HEK293 (cell line): ENCODE measurements around the gene NARS2.

ENCODE experiments used
- CTCF ChIA-PET: fragments of 350-600 bp; formaldehyde crosslinking; extraction: SDS; loops from one replicate; lab custom pipeline; 2021; ENCODE audit warnings: antibody characterized with exemption; lab: Yijun Ruan, JAX
- POLR2A ChIA-PET: fragments of 300-600 bp; formaldehyde crosslinking; extraction: SDS; loops from one replicate; lab custom pipeline; 2020; ENCODE audit warnings: antibody characterized with exemption, inconsistent platforms; lab: Yijun Ruan, JAX
- H3K27ac ChIP-seq: fragments of 200-500 bp; sonication (Bioruptor generic); 2 replicates; pipeline ENCODE4 v1.5.1; 2014; ENCODE audit warnings: low read depth, low read length, control low read depth, inconsistent platforms; ENCODE audit errors: extremely low read depth
- H3K36me3 ChIP-seq, 2 experiments: fragments of 200-500 bp in 1 of 2; sonication (Bioruptor generic) in 1 of 2; 1 replicate in 1 of 2; 2 replicates in 1 of 2; pipeline ENCODE4 v1.5.1; 2014 to 2017; ENCODE audit warnings: inconsistent platforms in 2 of 2, low read length in 2 of 2; ENCODE audit not compliant: control insufficient read depth in 2 of 2, insufficient read depth in 1 of 2
- H3K4me1 ChIP-seq: fragments of 200-500 bp; sonication (Bioruptor generic); 2 replicates; pipeline ENCODE4 v1.5.1; 2014; ENCODE audit warnings: mild to moderate bottlenecking, low read length, inconsistent platforms; ENCODE audit not compliant: control insufficient read depth, insufficient read depth
- H3K4me3 ChIP-seq: 2 replicates; pipeline ENCODE4 v1.5.1; 2011; ENCODE audit warnings: low read depth, mild to moderate bottlenecking, control low read depth, low read length, moderate library complexity
- H3K9me3 ChIP-seq: fragments of 200-500 bp; sonication (Bioruptor generic); 2 replicates; pipeline ENCODE4 v1.5.1; 2014; ENCODE audit warnings: low read depth, low read length, inconsistent platforms; ENCODE audit not compliant: control insufficient read depth, insufficient read depth
- AEBP2 ChIP-seq: fragments of 450-650 bp; formaldehyde crosslinking; IDR thresholded peaks from 2 replicates; pipeline ENCODE4 v1.5.1; 2016; ENCODE audit warnings: missing biosample characterization, missing genetic modification characterization, borderline replicate concordance
- FEZF1 ChIP-seq: fragments of 450-650 bp; formaldehyde crosslinking; IDR thresholded peaks from 2 replicates; pipeline ENCODE4 v1.5.1; 2016; ENCODE audit warnings: missing biosample characterization, missing genetic modification characterization
- GLI4 ChIP-seq: fragments of 450-650 bp; formaldehyde crosslinking; IDR thresholded peaks from 2 replicates; pipeline ENCODE4 v1.5.1; 2016; ENCODE audit warnings: missing biosample characterization, missing genetic modification characterization
- GLIS1 ChIP-seq: fragments of 450-650 bp; formaldehyde crosslinking; IDR thresholded peaks from 2 replicates; pipeline ENCODE4 v1.5.1; 2016; ENCODE audit warnings: missing biosample characterization, missing genetic modification characterization
- HOXD13 ChIP-seq: sonication (generic); formaldehyde crosslinking; IDR thresholded peaks from 2 replicates; pipeline ENCODE4 v1.8.0; 2022; ENCODE audit warnings: missing genetic modification reagents, borderline replicate concordance
- INSM2 ChIP-seq: fragments of 450-650 bp; formaldehyde crosslinking; IDR thresholded peaks from 2 replicates; pipeline ENCODE4 v1.5.1; 2016; ENCODE audit warnings: missing biosample characterization, missing genetic modification characterization
- PBX3 ChIP-seq: sonication (generic); formaldehyde crosslinking; IDR thresholded peaks from 2 replicates; pipeline ENCODE4 v1.8.1; 2022; ENCODE audit warnings: mild to moderate bottlenecking, moderate library complexity, missing genetic modification reagents
- SP7 ChIP-seq: fragments of 450-650 bp; formaldehyde crosslinking; IDR thresholded peaks from 2 replicates; pipeline ENCODE4 v1.5.1; 2016; ENCODE audit warnings: missing biosample characterization, missing genetic modification characterization
- YY1 ChIP-seq: fragments of 450-650 bp; formaldehyde crosslinking; IDR thresholded peaks from 2 replicates; pipeline ENCODE4 v1.5.1; 2018; ENCODE audit warnings: missing biosample characterization, missing genetic modification characterization
- ZFP41 ChIP-seq: fragments of 450-650 bp; formaldehyde crosslinking; IDR thresholded peaks from 2 replicates; pipeline ENCODE4 v1.5.1; 2016; ENCODE audit warnings: missing biosample characterization, missing genetic modification characterization, borderline replicate concordance
- ZNF155 ChIP-seq: fragments of 450-650 bp; formaldehyde crosslinking; IDR thresholded peaks from 2 replicates; pipeline ENCODE4 v1.5.1; 2016; ENCODE audit warnings: missing biosample characterization, missing genetic modification characterization
- ZNF280C ChIP-seq: fragments of 450-650 bp; formaldehyde crosslinking; IDR thresholded peaks from 2 replicates; pipeline ENCODE4 v1.5.1; 2016; ENCODE audit warnings: missing biosample characterization, missing genetic modification characterization
- ZNF362 ChIP-seq: fragments of 450-650 bp; formaldehyde crosslinking; IDR thresholded peaks from 2 replicates; pipeline ENCODE4 v1.5.1; 2016; ENCODE audit warnings: missing biosample characterization, missing genetic modification characterization
- ZNF394 ChIP-seq: fragments of 450-650 bp; formaldehyde crosslinking; IDR thresholded peaks from 2 replicates; pipeline ENCODE4 v1.5.1; 2016; ENCODE audit warnings: missing biosample characterization, missing genetic modification characterization, mild to moderate bottlenecking, moderate library complexity, borderline replicate concordance
- ZNF488 ChIP-seq: fragments of 450-650 bp; formaldehyde crosslinking; IDR thresholded peaks from 2 replicates; pipeline ENCODE4 v1.5.1; 2016; ENCODE audit warnings: missing biosample characterization, missing genetic modification characterization
- ZNF626 ChIP-seq: fragments of 450-650 bp; sonication (Bioruptor Pico); formaldehyde crosslinking; IDR thresholded peaks from 2 replicates; pipeline ENCODE4 v1.5.1; 2018; ENCODE audit warnings: missing biosample characterization, missing genetic modification characterization, inconsistent platforms
- ZNF660 ChIP-seq: fragments of 450-650 bp; IDR thresholded peaks from 2 replicates; pipeline ENCODE4 v1.5.1; 2018; ENCODE audit warnings: missing biosample characterization, mild to moderate bottlenecking, missing genetic modification characterization
- ZNF747 ChIP-seq: fragments of 450-650 bp; formaldehyde crosslinking; IDR thresholded peaks from 2 replicates; pipeline ENCODE4 v1.5.1; 2016; ENCODE audit warnings: missing biosample characterization, missing genetic modification characterization
- ZNF776 ChIP-seq: fragments of 450-650 bp; formaldehyde crosslinking; IDR thresholded peaks from 2 replicates; pipeline ENCODE4 v1.5.0; 2017; ENCODE audit warnings: missing biosample characterization, missing genetic modification characterization, borderline replicate concordance
- ZSCAN16 ChIP-seq: fragments of 450-650 bp; formaldehyde crosslinking; IDR thresholded peaks from 2 replicates; pipeline ENCODE4 v1.5.1; 2016; ENCODE audit warnings: missing biosample characterization, missing genetic modification characterization
- ZSCAN5A ChIP-seq: fragments of 450-650 bp; formaldehyde crosslinking; IDR thresholded peaks from 2 replicates; pipeline ENCODE4 v1.5.1; 2016; ENCODE audit warnings: missing biosample characterization, missing genetic modification characterization
- ZXDB ChIP-seq: fragments of 450-650 bp; formaldehyde crosslinking; IDR thresholded peaks from 2 replicates; pipeline ENCODE4 v1.5.1; 2016; ENCODE audit warnings: missing biosample characterization, missing genetic modification characterization

The NARS2 gene

GRCh38 chr11:78520230-78520629 is 54.4 kb downstream of the NARS2 start:
- ChIA-PET POLR2A (no interaction called here), CTCF (interaction anchor here (2.1 kb wide), 1 partner anchor 44 kb away, joined by 10 read pairs; no protein-coding TSS in a partner anchor)
- H3K27ac ChIP-seq: no peak overlapping the region
- no peaks in the 10 kb centered on the region for H3K9me3 ChIP-seq
- H3K4me1 ChIP-seq: no peaks in the 10 kb centered on the region
- H3K4me3 ChIP-seq: no peak overlapping the region
- H3K36me3 ChIP-seq: no peaks in the 10 kb centered on the region; a peak in 1 of 3 replicates
- TF ChIP-seq YY1 (no peak), ZSCAN16 (tag by site-specific recombination) (no peak), ZNF776 (tag by site-specific recombination) (no peak), PBX3 (no peak), ZNF280C (no peak), ZNF155 (tag by site-specific recombination) (no peak), ZNF747 (tag by site-specific recombination) (no peak), INSM2 (no peak), ZSCAN5A (tag by site-specific recombination) (no peak), ZNF488 (tag by site-specific recombination) (no peak), ZNF394 (no peak), ZXDB (tag by site-specific recombination) (no peak)

- no peaks in the 10 kb centered on the region; a peak in 1 of 3 replicates for H3K36me3 ChIP-seq
- POLR2A ChIA-PET: no interaction called here
- no peak for TF ChIP-seq HOXD13 (CRISPR knock-in tag)
- TF ChIP-seq GLIS1 (tag by site-specific recombination): no peak
- TF ChIP-seq ZXDB (tag by site-specific recombination): no peak
- TF ChIP-seq ZFP41 (tag by site-specific recombination): no peak
- no peak for TF ChIP-seq ZNF362 (tag by site-specific recombination)
- no peak for TF ChIP-seq ZNF660
- TF ChIP-seq FEZF1 (tag by site-specific recombination): no peak
- no peak for TF ChIP-seq ZNF626 (tag by site-specific recombination)
- TF ChIP-seq AEBP2: no peak
- TF ChIP-seq GLI4 (tag by site-specific recombination): no peak
- TF ChIP-seq SP7 (tag by site-specific recombination): no peak
- H3K4me3 ChIP-seq: no peak overlapping the region
- CTCF ChIA-PET: interaction anchor here (0.7 kb wide), 1 partner anchor 41 kb away, joined by 3 read pairs; no protein-coding TSS in a partner anchor
- H3K4me1 ChIP-seq: no peaks in the 10 kb centered on the region
- no peaks in the 10 kb centered on the region for H3K9me3 ChIP-seq
- no peak overlapping the region for H3K27ac ChIP-seq
Measured at GRCh38 chr11:78516281-78516680, 58.4 kb downstream of the NARS2 start.
